Memory B cell (primary cell): ENCODE measurements around the gene DPP8.
"Not testable (repeated sequence)": the region's sequence is repeated elsewhere in the genome, so short reads cannot be mapped to it uniquely, and the experiment has no call there.

ENCODE experiments used
- ATAC-seq: fragments of 150-1000 bp; cut with Tn5 transposase; 2 replicates; pipeline ENCODE4 v1.10.0; 2021; ENCODE audit warnings: low read depth, mild to moderate bottlenecking, moderate library complexity
- DNase-seq, 2 donors: peaks; one replicate each; pipeline ENCODE4 v3.0.0; 2022; ENCODE audit warnings: low spot score in 2 of 2
- H3K27ac Mint-ChIP-seq: one replicate; pipeline ENCODE4 v1.8.0; 2022; ENCODE audit warnings: mild to moderate bottlenecking, moderate library complexity, mixed read lengths
- H3K27me3 Mint-ChIP-seq: one replicate; pipeline ENCODE4 v1.8.0; 2022; ENCODE audit warnings: mixed read lengths
- H3K36me3 Mint-ChIP-seq: one replicate; pipeline ENCODE4 v1.8.0; 2022; ENCODE audit warnings: mild to moderate bottlenecking, mixed read lengths
- H3K4me1 Mint-ChIP-seq: one replicate; pipeline ENCODE4 v1.8.0; 2022; ENCODE audit warnings: mixed read lengths
- H3K4me3 Mint-ChIP-seq: one replicate; pipeline ENCODE4 v1.8.0; 2022; ENCODE audit warnings: mild to moderate bottlenecking, moderate library complexity, mixed read lengths
- H3K9me3 Mint-ChIP-seq: one replicate; pipeline ENCODE4 v1.8.0; 2022; ENCODE audit warnings: mixed read lengths

DPP8 gene

GRCh38 chr15:65516997-65517865 is at the start of gene DPP8:
Gene DPP8, minus strand, starts transcription at chr15:65517689. Its CDS starts 5,136 bp downstream, at chr15:65512553.
- DNase-seq (peak; percentile 93 to 96), ATAC-seq (peak; percentile 87)
- Mint-ChIP-seq H3K27ac (peak within 1 kb of the TSS; percentile 91), H3K36me3 (peaks cover 2% of the 10 kb centered on the region), H3K4me3 (peak within 1 kb of the TSS; percentile 90), H3K4me1 (peaks cover 10% of the 10 kb centered on the region), H3K27me3 (no peaks in the 10 kb centered on the region), H3K9me3 (no peaks in the 10 kb centered on the region)

- Mint-ChIP-seq H3K27me3 (no peaks in the 10 kb centered on the region), H3K4me3 (no peak overlapping the region), H3K4me1 (no peaks in the 10 kb centered on the region), H3K9me3 (peaks cover 5% of the 10 kb centered on the region), H3K27ac (no peak overlapping the region), H3K36me3 (peaks cover 55% of the 10 kb centered on the region)
- ATAC-seq, result no peak
- no peak for DNase-seq
These were observed 44.4 kb upstream of the DPP8 start for GRCh38 chr15:65561934-65562333.

DNA sequence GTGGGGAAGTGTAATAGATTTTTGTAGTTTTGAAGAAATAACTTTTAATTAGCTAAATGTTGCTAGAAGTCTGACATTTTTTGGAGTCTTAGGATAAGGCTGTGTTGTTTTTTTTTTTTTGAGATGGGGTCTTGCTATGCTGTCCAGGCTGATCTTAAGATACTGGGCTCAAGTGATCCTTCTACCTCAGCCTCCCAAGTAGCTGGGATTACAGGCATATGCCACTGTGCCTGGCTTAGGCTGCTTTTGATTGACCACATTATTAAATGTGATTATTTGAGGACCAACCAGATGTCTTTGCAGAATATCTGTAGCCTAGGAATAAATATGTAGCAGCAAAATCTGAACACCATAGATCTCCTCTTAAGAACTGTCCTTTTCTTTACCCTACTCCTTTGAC is 42.5 kb upstream of the DPP8 start:
- H3K9me3 Mint-ChIP-seq, result peaks cover 1% of the 10 kb centered on the region
- H3K4me1 Mint-ChIP-seq, result no peaks in the 10 kb centered on the region
- H3K36me3 Mint-ChIP-seq, result peaks cover 52% of the 10 kb centered on the region

GRCh38 chr15:65558997-65559760 is 41.7 kb upstream of the DPP8 start:
- Mint-ChIP-seq H3K36me3 (peaks cover 47% of the 10 kb centered on the region), H3K27me3 (no peaks in the 10 kb centered on the region)

More for the DNA sequence above, 42.5 kb upstream of the DPP8 start:
- H3K27me3 Mint-ChIP-seq, result no peaks in the 10 kb centered on the region
- H3K4me3 Mint-ChIP-seq, result no peak overlapping the region
- DNase-seq (no peak), ATAC-seq (no peak)
- no peak overlapping the region for H3K27ac Mint-ChIP-seq

GRCh38 chr15:65558336-65558735 is 40.8 kb upstream of the DPP8 start:
- Mint-ChIP-seq H3K36me3 (peaks cover 43% of the 10 kb centered on the region), H3K4me1 (no peaks in the 10 kb centered on the region), H3K9me3 (no peaks in the 10 kb centered on the region), H3K27me3 (no peaks in the 10 kb centered on the region), H3K4me3 (no peak overlapping the region), H3K27ac (no peak overlapping the region)
- ATAC-seq (no peak), DNase-seq (no peak)

More at GRCh38 chr15:65558997-65559760, 41.7 kb upstream of the DPP8 start:
- Mint-ChIP-seq H3K4me1 (no peaks in the 10 kb centered on the region), H3K9me3 (peaks cover 1% of the 10 kb centered on the region), H3K27ac (no peak overlapping the region), H3K4me3 (no peak overlapping the region)
- DNase-seq (no peak), ATAC-seq (no peak)

DNA sequence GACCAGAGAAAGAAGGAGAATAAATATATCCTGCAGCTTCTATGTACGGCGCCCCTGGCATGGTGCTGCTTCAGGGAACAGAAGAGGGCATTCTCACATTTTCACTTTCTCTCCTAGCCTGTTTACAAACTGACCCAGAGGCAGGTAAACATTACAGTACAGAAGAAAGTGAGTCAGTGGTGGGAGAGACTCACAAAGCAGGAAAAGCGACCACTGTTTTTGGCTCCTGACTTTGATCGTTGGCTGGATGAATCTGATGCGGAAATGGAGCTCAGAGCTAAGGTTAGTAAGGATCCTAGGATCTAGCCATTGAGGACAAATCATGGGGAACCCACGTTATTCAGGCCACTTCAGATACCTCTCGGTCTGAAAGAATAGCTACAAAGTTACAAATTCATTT is 39.1 kb upstream of the DPP8 start:
- Mint-ChIP-seq H3K4me1 (no peaks in the 10 kb centered on the region), H3K27ac (no peak overlapping the region), H3K36me3 (peaks cover 40% of the 10 kb centered on the region), H3K9me3 (no peaks in the 10 kb centered on the region), H3K27me3 (no peaks in the 10 kb centered on the region), H3K4me3 (no peak overlapping the region)
- ATAC-seq, result no peak
- DNase-seq, result no peak

GRCh38 chr15:65553691-65554090 is 36.2 kb upstream of the DPP8 start:
- H3K9me3 Mint-ChIP-seq, result no peaks in the 10 kb centered on the region
- DNase-seq (no peak), ATAC-seq (no peak)
- peaks cover 3% of the 10 kb centered on the region for H3K4me1 Mint-ChIP-seq
- no peak overlapping the region for H3K4me3 Mint-ChIP-seq
- peaks cover 30% of the 10 kb centered on the region for H3K36me3 Mint-ChIP-seq
- H3K27me3 Mint-ChIP-seq, result no peaks in the 10 kb centered on the region
- no peak overlapping the region for H3K27ac Mint-ChIP-seq

GRCh38 chr15:65552851-65553250 is 35.4 kb upstream of the DPP8 start:
- not testable (repeated sequence) for H3K9me3 Mint-ChIP-seq, DNase-seq, H3K4me1 Mint-ChIP-seq, ATAC-seq, H3K4me3 Mint-ChIP-seq, H3K27ac Mint-ChIP-seq, H3K27me3 Mint-ChIP-seq
- peaks cover 22% of the 10 kb centered on the region for H3K36me3 Mint-ChIP-seq

GRCh38 chr15:65551183-65551582 is 33.7 kb upstream of the DPP8 start:
- no peak overlapping the region for H3K4me3 Mint-ChIP-seq

DNA sequence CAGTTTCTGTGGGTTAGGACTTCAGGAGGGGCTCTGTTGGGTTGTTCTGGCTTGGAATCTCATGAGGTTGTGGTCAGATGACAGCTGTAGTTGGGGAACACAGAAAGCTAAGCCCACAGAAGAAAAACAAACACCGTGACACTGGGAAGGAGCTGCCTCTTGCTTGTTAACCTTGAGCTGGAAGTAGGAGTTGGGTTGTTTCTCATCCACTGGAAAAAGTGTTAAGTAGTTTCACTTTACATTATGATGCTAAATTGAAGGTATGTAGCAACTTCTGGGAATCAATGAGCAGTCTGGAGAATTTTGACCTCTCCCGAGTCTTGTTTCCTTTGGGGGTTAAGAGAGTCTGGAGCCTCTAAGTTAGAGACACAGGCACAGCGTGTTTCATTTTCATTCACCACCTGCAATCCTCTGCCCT is 33.2 kb upstream of the DPP8 start:
- H3K27ac Mint-ChIP-seq, result peak overlapping the region; percentile 43

More at GRCh38 chr15:65551183-65551582, 33.7 kb upstream of the DPP8 start:
- ATAC-seq, result no peak
- Mint-ChIP-seq H3K27ac (peak overlapping the region; percentile 43), H3K36me3 (peaks cover 14% of the 10 kb centered on the region), H3K9me3 (no peaks in the 10 kb centered on the region), H3K4me1 (peaks cover 6% of the 10 kb centered on the region), H3K27me3 (no peaks in the 10 kb centered on the region)
- no peak for DNase-seq

DNA sequence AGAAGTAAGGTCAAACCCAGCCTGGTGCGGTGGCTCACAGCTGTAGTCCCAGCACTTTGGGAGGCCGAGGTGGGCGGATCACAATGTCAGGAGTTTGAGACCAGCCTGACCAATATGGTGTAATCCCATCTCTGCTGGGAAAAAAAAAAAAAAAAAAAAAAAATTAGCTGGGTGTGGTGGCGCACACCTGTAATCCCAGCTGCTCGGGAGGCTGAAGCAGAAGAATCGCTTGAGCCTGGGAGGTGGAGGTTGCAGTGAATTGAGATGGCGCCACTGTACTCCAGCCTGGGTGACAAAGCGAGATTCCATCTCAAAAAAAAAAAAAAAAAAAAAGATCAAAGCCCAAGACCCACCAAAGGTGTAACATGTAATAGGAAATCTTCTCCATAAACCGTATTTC is 31.8 kb upstream of the DPP8 start:
- not testable (repeated sequence) for DNase-seq, H3K36me3 Mint-ChIP-seq, H3K9me3 Mint-ChIP-seq, ATAC-seq, H3K27me3 Mint-ChIP-seq, H3K27ac Mint-ChIP-seq, H3K4me3 Mint-ChIP-seq, H3K4me1 Mint-ChIP-seq

More for the DNA sequence above, 33.2 kb upstream of the DPP8 start:
- ATAC-seq (no peak), DNase-seq (no peak)
- H3K4me1 Mint-ChIP-seq, result peaks cover 6% of the 10 kb centered on the region
- H3K4me3 Mint-ChIP-seq, result no peak overlapping the region
- H3K36me3 Mint-ChIP-seq, result peaks cover 14% of the 10 kb centered on the region
- H3K9me3 Mint-ChIP-seq, result no peaks in the 10 kb centered on the region
- no peaks in the 10 kb centered on the region for H3K27me3 Mint-ChIP-seq

DNA sequence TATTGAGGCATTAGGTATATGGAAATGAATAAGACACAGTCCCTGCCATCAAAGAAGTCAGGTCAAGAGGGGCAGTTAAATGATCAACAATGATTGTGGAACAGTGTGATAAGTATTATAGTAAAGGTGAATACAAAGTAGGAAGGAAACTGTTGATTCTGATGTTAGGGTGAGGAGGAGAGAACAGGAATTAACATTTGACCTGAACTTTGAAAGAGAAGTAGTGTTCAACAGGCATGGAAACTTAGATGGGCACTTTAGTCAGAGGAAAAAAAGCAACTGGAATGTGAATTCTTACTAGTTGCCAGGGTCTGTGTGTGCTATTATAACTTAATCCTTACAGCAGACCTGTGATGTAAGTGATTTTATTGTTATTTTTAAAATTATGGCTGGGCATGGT is 30.4 kb upstream of the DPP8 start:
- ATAC-seq (no peak), DNase-seq (no peak)
- Mint-ChIP-seq H3K4me1 (peaks cover 6% of the 10 kb centered on the region), H3K4me3 (no peak overlapping the region), H3K27ac (no peak overlapping the region), H3K9me3 (no peaks in the 10 kb centered on the region), H3K27me3 (no peaks in the 10 kb centered on the region), H3K36me3 (no peaks in the 10 kb centered on the region)

GRCh38 chr15:65541231-65541820 is 23.8 kb upstream of the DPP8 start:
- no peak for ATAC-seq
- no peaks in the 10 kb centered on the region for H3K27me3 Mint-ChIP-seq
- no peaks in the 10 kb centered on the region for H3K9me3 Mint-ChIP-seq
- no peaks in the 10 kb centered on the region for H3K36me3 Mint-ChIP-seq
- H3K4me3 Mint-ChIP-seq, result no peak overlapping the region
- H3K27ac Mint-ChIP-seq, result no peak overlapping the region
- peaks cover 6% of the 10 kb centered on the region for H3K4me1 Mint-ChIP-seq
- no peak for DNase-seq

DNA sequence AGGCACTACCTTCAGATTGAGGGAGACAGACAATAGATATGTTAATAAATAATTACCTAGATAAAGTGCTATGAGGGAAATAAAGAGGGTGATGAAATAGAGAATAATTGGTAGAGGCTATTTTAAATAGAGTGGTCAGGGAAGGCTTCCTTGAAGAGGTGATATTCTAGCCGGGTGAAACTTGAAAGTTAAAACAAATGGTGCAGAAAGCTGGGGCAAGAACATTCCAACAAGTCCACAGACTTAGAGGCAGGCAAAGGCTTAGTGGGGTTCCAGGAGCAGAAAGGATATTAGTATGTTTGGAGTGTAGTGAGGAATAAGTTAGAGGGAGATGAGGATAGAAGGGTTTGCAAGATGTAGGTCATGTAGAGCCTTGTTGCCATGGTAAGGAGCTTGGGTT is 22.8 kb upstream of the DPP8 start:
- H3K36me3 Mint-ChIP-seq, result no peaks in the 10 kb centered on the region
- no peak for DNase-seq
- H3K4me3 Mint-ChIP-seq, result no peak overlapping the region
- no peaks in the 10 kb centered on the region for H3K27me3 Mint-ChIP-seq
- H3K4me1 Mint-ChIP-seq, result peaks cover 6% of the 10 kb centered on the region
- no peak overlapping the region for H3K27ac Mint-ChIP-seq
- H3K9me3 Mint-ChIP-seq, result no peaks in the 10 kb centered on the region
- ATAC-seq, result no peak
